Measurements from ENCODE around the gene GLIS1.

- TF ChIP-seq CTCF (IDR thresholded peaks at IDR 0.05; ENCODE audit: low read depth, low read length, poor library complexity, severe bottlenecking): peak; percentile 53
- no peak for TF ChIP-seq EZH2phosphoT487 (IDR thresholded peaks at IDR 0.05; ENCODE audit: borderline replicate concordance, low read length)
These were observed 56.8 kb downstream of the GLIS1 start for GRCh38 chr1:53681977-53682685.

Measured in DOHH2 (cell line).